ENCODE measurements around the gene RERE.

- TF ChIP-seq, protein P1, sequence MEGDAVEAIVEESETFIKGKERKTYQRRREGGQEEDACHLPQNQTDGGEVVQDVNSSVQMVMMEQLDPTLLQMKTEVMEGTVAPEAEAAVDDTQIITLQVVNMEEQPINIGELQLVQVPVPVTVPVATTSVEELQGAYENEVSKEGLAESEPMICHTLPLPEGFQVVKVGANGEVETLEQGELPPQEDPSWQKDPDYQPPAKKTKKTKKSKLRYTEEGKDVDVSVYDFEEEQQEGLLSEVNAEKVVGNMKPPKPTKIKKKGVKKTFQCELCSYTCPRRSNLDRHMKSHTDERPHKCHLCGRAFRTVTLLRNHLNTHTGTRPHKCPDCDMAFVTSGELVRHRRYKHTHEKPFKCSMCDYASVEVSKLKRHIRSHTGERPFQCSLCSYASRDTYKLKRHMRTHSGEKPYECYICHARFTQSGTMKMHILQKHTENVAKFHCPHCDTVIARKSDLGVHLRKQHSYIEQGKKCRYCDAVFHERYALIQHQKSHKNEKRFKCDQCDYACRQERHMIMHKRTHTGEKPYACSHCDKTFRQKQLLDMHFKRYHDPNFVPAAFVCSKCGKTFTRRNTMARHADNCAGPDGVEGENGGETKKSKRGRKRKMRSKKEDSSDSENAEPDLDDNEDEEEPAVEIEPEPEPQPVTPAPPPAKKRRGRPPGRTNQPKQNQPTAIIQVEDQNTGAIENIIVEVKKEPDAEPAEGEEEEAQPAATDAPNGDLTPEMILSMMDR (IDR thresholded peaks at IDR 0.05), result no peak
- no peak for TF ChIP-seq POLR2A (IDR thresholded peaks at IDR 0.05)
These were observed 6.5 kb downstream of the RERE start for GRCh38 chr1:8810987-8811386.

Measured in uterus (tissue), 2 donors.